ENCODE data around the gene RPL18.

The RPL18 gene

GRCh38 chr19:48613024-48613851, 5.7 kb downstream of the RPL18 start:
- no peak for DNase-seq

GRCh38 chr19:48611872-48612271, 7.1 kb downstream of the RPL18 start:
- no peak for DNase-seq

- no peak for DNase-seq
Observed at GRCh38 chr19:48609571-48610108, 9.3 kb downstream of the RPL18 start.

- peak; percentile 62 for DNase-seq
Observed at GRCh38 chr19:48608798-48609263, 10.1 kb downstream of the RPL18 start.

- no peak for DNase-seq
Observed at GRCh38 chr19:48607359-48607755, 11.6 kb downstream of the RPL18 start.

- no peak for DNase-seq
Observed at GRCh38 chr19:48606463-48607358, 12.3 kb downstream of the RPL18 start, which contains the start of gene SPACA4. SPACA4 (plus strand) TSS chr19:48606742; CDS start chr19:48606979, 237 bp downstream.

- no peak for DNase-seq
Observed at GRCh38 chr19:48603850-48604249, 15.1 kb downstream of the RPL18 start.

- DNase-seq = no peak
Observed at GRCh38 chr19:48603449-48603848, 15.5 kb downstream of the RPL18 start.

GRCh38 chr19:48603001-48603400, 16.0 kb downstream of the RPL18 start:
- no peak for DNase-seq

GRCh38 chr19:48600679-48601417, 18.1 kb downstream of the RPL18 start:
- no peak for DNase-seq

- DNase-seq = no peak
Observed at GRCh38 chr19:48598996-48599700, 19.8 kb downstream of the RPL18 start.

GRCh38 chr19:48596679-48597465, 22.1 kb downstream of the RPL18 start:
- no peak for DNase-seq

- no peak for DNase-seq
Observed at GRCh38 chr19:48596237-48596636, 22.7 kb downstream of the RPL18 start.

GRCh38 chr19:48595833-48596232, 23.1 kb downstream of the RPL18 start:
- no peak for DNase-seq

- DNase-seq = no peak
Observed at GRCh38 chr19:48595171-48595570, 23.8 kb downstream of the RPL18 start.

GRCh38 chr19:48591021-48591420, 28.0 kb downstream of the RPL18 start:
- DNase-seq = peak; percentile 14

GRCh38 chr19:48588670-48589401, 30.1 kb downstream of the RPL18 start:
- peak; percentile 88 for DNase-seq

- no peak for DNase-seq
Observed at GRCh38 chr19:48587387-48587786, 31.6 kb downstream of the RPL18 start.

GRCh38 chr19:48582168-48582567, 36.8 kb downstream of the RPL18 start:
- DNase-seq = no peak

- no peak for DNase-seq
Observed at GRCh38 chr19:48578891-48579290, 40.1 kb downstream of the RPL18 start.
